Kidney capillary endothelial cell (primary cell): ENCODE results near the gene CCDC157.

Experiments
- DNase-seq: peaks from one replicate; pipeline ENCODE4 v3.0.0-alpha.2; 2018; ENCODE audit warnings: low spot score

CCDC157 gene

GRCh38 chr22:30356449-30357235, at the start of gene CCDC157, which contains the start of gene SF3A1:
CCDC157 (plus strand) TSS chr22:30357007; CDS start chr22:30366001, 8,994 bp downstream.
SF3A1 (minus strand) TSS chr22:30356894; CDS start chr22:30356792, 102 bp downstream.
- peak; percentile 80 for DNase-seq

GRCh38 chr22:30307041-30307574, 49.7 kb upstream of the CCDC157 start:
- no peak for DNase-seq

DNA sequence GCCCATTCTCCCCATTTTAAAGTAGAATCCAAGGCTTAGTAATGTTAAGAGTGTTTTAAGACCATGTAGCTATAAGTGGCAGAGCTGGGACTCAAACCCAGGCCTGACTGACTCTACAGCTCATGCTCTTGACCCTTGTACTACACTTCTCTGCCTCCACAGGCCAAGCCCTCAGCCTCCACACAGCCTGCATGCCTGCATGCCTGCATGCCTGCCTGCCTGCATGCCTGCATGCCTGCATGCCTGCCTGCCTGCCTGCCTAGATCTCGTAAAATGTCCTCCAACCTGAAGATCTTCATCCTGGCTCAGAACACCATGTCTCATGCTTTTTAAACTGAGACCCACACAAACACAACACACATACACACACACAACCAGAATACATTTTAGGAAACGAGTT, 48.7 kb upstream of the CCDC157 start:
- DNase-seq = no peak

- DNase-seq = no peak
These were observed 48.1 kb upstream of the CCDC157 start for GRCh38 chr22:30308518-30309230.

DNA sequence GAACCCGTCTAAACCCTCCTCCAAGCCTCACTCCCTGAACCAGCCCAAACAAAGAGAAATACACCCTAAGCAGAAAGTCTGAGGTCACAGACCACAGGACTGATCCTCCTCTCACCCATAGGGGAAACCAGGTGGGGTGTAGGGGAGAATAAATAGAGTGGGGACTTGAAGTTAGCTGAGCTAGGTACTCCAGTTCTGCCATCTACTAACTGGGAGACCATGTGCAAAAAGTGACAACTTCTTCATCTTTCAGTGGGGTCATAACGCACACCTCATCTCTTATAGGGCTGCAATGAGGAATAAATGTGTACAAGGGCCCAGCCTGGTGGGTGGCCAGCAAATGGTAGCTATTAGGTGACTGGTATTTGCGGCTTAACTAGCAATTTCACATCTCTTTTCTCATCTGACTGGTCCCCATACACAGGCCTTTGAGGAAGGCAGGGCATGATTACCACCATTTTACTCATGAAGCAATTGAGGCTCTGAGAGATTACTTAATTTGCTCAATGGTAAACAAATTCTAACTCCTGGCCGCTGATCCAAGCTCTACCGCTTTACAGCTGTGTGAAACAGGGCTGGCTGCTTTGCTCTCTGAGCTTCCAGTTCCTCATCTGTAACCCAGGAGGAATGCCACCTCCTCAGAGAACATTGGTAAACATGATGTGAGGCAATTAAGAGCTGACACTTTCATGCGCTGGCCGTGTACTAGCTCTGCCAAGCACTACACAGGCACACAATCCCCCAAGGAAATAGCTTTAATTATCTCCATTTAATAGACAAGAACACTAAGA, 46.7 kb upstream of the CCDC157 start:
- no peak for DNase-seq

DNA sequence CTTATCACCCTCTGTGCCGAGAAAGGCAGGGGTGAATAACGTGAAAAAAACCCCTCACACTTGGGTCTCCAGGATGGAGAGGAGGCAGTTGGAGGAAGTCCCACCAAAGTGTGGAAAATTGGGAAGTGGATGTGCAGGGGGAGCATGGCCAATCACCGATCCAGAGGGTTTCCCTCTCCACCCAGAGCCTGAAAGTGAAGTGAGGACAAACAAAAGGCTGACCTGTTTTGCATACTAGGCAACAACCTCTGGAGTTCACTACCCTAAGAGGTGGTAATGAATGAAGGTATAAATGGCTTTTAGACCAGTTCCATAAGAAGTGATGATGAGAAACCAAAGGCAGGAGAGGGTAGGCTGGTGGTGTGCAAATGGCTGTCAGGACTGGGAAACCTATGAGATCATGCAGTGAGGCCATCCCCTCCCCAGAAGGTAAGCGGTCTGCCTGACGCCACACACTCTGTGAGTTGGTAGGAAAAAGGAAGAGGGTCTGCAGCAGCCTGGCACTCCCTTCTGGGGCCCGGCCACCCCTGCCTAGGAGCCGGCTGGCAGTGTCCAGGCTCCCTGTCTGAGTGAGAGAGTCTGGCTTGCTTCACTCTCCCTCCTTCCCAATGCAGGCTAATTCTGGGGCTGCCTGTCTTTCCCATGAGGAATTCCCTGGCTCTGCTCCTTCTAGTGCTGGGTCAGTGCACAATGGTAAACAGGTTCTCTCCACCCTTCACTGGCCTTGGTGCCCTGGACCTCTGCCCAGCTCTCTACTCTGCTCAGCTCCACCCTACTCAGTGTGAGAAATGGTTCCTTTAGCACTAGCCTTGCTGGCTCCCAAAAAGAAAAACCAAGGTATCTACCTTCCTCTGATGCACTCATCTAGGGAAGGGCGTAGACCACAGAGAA, 45.7 kb upstream of the CCDC157 start:
- DNase-seq = no peak

GRCh38 chr22:30312053-30312452, 44.8 kb upstream of the CCDC157 start:
- no peak for DNase-seq

DNA sequence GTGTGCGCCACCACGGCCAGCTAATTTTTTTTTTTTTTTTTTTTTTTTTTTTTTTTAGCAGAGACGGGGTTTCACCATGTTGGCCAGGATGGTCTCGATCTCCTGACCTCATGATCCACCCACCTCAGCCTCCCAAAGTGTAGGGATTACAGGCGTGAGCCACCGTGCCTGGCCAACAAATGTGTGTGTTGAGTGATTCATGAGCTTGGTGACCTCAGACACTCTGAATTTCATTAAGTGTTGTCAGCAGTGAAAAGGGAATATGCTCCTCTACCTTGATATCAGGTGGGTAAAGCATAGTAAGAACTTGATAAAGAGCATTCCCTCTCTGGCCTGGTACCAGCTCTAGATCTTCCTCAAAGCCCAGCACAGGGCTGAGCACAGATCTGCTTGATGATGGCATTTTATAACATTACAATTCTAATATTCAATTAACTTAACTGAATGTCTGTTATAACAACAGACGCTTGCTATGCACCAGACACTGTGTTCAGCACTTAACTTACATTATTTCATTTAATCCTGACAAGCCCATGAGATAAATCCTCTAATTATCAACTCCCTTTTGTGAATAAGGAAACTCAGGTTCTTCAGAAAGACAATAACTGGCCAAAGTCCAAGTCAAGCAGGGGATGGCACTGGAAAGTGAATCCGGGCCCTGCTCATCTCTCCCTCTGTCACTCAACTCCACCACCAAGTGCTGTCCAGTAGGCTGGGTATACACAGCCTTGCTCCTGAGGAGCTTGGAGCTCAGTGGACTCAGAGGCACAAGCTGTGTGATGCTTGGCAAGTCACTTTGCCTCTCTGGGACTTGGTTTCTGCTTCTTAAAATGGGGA, 43.1 kb upstream of the CCDC157 start:
- no peak for DNase-seq

GRCh38 chr22:30314915-30315314, 41.9 kb upstream of the CCDC157 start:
- DNase-seq = no peak

DNA sequence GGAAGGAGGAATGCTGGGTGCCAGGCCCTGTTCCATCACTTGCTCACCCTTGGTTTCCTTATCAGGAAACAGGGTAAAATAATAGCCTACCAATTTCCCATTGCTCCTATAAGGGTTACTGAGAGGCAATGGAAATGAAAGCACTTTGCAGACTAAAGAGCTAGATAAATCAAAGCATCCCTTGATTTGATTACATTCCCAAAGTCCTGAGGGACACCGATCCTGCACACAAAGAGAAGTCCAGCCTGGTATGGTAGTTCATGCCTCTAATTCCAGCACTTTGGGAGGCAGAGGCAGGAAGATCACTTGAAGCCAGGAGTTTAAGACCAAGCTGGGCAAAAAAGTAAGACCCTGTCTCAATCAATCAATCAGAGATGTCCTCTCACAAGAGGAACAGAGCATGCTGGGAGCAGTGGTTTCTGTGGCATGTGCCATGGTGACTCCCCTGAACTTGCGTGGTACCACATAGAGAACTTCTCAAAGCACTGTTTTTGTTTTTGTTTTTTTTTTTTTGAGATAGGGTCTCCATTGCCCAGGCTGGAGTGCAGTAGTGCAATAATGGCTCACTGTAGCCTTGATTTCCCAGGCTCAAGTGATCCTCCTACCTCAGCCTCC, 40.7 kb upstream of the CCDC157 start:
- no peak for DNase-seq

DNA sequence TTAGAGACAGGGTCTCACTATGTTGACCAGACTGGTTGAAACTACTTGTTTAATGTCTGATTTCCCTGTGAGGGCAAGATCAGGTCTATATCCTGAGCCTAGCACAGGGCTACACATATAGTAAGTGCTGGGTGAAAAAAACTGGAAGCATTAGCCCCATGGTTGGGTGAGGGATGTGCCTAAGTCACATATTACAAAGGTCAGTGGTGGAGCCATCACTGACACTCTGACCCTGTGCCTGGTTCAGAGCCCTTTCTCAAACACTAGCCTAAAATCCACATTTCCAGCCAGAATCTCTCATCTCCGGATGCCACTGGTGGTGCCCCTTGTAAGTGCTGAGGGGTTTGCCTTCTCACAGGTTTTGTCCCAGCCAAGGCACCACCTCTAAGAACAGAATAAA, 39.0 kb upstream of the CCDC157 start:
- DNase-seq = no peak

DNA sequence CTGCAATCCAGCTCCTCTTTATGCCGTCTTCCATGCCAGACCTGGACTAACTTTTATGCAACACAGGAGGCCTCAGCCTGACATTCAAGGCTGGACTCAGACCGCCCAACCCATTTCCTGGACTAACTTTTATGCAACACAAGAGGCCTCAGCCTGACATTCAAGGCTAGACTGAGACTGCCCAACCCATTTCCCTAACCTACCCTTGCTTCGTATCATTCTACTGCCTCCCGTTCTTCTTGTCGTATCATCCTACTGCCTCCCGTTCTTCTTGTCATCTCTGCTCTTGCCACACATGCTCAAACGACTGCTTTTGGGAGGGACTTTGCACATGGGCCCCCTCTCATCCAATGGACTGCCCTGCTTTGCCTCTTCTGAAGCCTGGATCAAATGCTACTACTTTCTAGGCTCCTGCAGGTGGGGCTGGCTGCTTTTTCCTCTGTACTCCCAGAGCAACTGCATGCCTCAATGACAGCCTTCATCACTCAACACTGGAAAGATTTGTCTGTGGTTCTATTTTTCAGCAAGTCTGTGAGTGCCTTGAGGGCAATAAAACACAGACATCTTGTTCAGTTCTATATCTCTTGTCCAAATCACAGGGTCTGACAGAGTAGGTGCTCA, 37.9 kb upstream of the CCDC157 start:
- DNase-seq = no peak

DNA sequence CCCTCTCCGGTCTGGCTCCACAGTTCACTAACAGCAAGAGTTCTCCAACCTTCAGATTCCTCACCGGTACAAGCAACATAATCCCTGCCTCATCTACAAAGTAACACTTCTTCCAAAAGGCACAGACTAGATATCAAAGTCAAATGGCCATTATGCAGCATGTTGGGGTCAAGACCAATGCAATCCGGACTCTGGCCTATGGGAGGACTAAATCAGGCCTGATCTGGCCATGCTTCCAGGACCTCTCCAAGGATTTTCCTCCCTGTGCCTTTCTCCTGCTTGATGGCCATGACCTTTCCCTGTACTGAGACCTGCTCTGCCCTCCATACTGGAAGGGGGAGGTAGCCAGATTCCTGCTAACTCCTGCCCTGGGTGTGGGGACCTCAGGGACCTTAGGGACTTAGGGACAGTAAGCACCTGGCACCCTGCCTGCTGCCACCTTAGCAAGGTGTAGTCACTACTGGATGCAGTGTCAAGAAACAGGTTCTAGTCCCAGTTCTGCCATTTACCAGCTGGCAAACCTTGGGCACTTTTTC, 36.7 kb upstream of the CCDC157 start:
- DNase-seq = no peak

DNA sequence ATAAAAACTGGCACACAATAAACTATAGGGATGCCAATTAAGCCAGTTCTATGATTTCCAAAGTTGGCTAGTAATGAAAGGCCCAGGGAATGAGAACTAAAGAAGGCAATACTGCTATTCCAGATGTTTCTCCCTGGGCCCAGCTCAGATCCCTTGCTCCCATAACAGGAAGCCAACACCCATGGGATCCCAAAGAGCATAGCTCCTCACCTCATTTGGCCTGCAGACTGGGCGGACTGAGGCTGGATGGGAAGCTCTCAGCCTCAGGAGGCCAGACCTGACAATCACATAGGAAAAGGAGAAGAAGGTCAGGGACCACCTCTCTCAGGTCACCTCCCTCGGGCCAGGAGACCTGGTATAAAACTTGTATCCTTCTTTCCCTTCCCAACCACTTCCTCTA, 35.3 kb upstream of the CCDC157 start:
- no peak for DNase-seq

GRCh38 chr22:30323246-30323645, 33.6 kb upstream of the CCDC157 start:
- DNase-seq = no peak

DNA sequence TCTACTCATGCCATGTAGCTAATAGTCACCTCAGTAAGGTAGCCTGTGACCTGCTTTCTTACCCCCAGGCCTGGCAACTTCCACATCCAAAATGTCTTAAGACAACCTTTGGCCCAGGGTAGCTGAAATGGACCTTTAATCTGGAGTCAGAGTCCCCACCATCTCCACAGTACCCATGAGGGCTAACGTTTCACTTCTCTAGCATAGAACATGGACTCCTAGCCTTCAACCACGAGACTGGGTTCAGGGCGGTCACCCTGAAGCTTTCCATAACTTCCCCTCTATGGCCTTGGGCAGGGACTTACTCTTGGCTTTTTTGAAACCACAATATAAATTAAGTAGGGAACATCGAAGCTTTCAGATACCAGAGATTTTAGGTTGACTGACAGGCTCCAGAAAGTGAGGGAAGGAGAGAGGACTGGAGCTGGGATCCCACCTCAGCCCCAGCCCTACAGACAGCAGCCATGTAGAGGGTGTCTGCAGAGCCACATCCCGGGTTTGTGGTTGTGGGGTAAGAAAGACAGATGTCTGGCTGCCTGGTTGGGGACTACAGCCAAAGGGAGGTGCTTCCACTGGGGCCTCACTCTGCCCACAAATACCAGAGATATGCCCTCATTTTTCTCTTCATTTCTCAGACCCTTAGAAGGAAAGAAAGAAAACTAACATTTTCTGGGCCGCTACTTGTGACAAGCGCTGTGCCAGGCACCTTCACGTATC, 32.6 kb upstream of the CCDC157 start:
- DNase-seq = no peak

- no peak for DNase-seq
These were observed 31.6 kb upstream of the CCDC157 start for GRCh38 chr22:30325065-30325720.

DNA sequence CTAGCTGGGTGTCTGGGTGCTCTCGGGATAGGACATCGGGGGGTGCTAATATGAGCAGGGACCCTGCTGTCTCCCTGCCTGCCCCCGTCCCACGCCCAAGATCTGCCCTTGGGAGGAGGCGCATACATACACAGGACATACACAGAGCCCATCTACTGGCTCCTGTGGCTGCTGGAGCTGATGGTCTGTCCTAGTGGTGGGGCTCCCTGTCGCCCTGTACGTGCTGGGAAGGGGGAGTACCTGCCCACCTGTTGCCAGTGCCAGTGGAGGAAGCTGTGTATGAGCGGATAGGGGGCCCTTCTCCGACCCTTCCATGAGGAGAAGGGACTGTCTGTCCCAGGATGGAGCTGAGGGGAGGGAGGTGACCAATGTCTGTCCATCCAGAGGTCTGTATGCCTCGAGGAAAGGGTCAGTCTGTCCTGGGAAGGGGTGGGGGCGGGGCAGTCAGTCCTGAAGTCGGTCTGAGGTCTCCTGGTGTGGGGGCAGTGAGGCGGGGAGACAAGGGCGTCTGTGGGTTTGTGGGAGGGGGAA, 31.0 kb upstream of the CCDC157 start:
- DNase-seq = no peak
